ENCODE results near the gene MORC3. TPM values are rescaled to one million over a fixed set of nuclear protein-coding genes. Genes with fewer than 3 reads are reported as not detected.

The MORC3 gene
- total and polyA plus RNA-seq, 4 donors, result 3.9 to 44.1 (median 14.1) TPM

- 3% methylated on average over 8 of the region's 8 CpGs for WGBS
- DNase-seq (ENCODE audit: low spot score), result peak; percentile 46
- no peaks in the 10 kb centered on the region for H3K27me3 ChIP-seq (ENCODE audit: control insufficient read depth in 4 of 4, insufficient read depth in 4 of 4, low read length in 3 of 4)
- H3K4me3 ChIP-seq (ENCODE audit: low read depth in 1 of 3, low read length in 3 of 3), result peak overlapping the region; percentile 78 to 97 (median 93)
- peaks cover 5 to 31% (median 27%) of the 10 kb centered on the region in 4 donors for H3K4me1 ChIP-seq (ENCODE audit: control insufficient read depth in 4 of 4, insufficient read depth in 4 of 4, low read length in 3 of 4)
- no peaks in the 10 kb centered on the region for H3K9me3 ChIP-seq (ENCODE audit: control insufficient read depth in 4 of 4, low read length in 3 of 4)
- peak overlapping the region; percentile 96 to 97 for H3K27ac ChIP-seq (ENCODE audit: low read depth in 1 of 2, low read length in 2 of 2)
- no peak for TF ChIP-seq REST (IDR thresholded peaks at IDR 0.05)
- TF ChIP-seq HNF4A (conservative IDR thresholded peaks at IDR 0.05), result peak in 1 of 2 donors; percentile 39
- TF ChIP-seq YY1 (IDR thresholded peaks at IDR 0.05), result no peak
- no peak for TF ChIP-seq FOXA1 (IDR thresholded peaks at IDR 0.05)
- TF ChIP-seq GABPA (IDR thresholded peaks at IDR 0.05 in 1 of 2, conservative IDR thresholded peaks at IDR 0.05 in 1 of 2), result peak in 1 of 2 donors; percentile 15
- H3K36me3 ChIP-seq (ENCODE audit: control insufficient read depth in 4 of 4, insufficient read depth in 3 of 4, low read depth in 1 of 4, low read length in 3 of 4), result no peaks in the 10 kb centered on the region
- H3K9ac ChIP-seq (ENCODE audit: low read depth in 1 of 2, low read length in 2 of 2), result peak overlapping the region; percentile 53 to 67
Measured at GRCh38 chr21:36321325-36322082, 1.5 kb downstream of the MORC3 start.

- TF ChIP-seq RAD21 (IDR thresholded peaks at IDR 0.05) (no peak), NR2F2 (IDR thresholded peaks at IDR 0.05) (no peak), GABPA (IDR thresholded peaks at IDR 0.05 in 1 of 2, conservative IDR thresholded peaks at IDR 0.05 in 1 of 2) (no peak), FOXA2 (IDR thresholded peaks at IDR 0.05) (no peak)
- H3K4me3 ChIP-seq (ENCODE audit: low read depth in 1 of 3, low read length in 3 of 3), result peak overlapping the region in 2 of 3 donors; percentile 93 to 97
- no peaks in the 10 kb centered on the region for H3K36me3 ChIP-seq (ENCODE audit: control insufficient read depth in 4 of 4, insufficient read depth in 3 of 4, low read depth in 1 of 4, low read length in 3 of 4)
- H3K9me3 ChIP-seq (ENCODE audit: control insufficient read depth in 4 of 4, low read length in 3 of 4), result no peaks in the 10 kb centered on the region
- peaks cover 5 to 31% (median 27%) of the 10 kb centered on the region in 4 donors for H3K4me1 ChIP-seq (ENCODE audit: control insufficient read depth in 4 of 4, insufficient read depth in 4 of 4, low read length in 3 of 4)
- WGBS, result 47% methylated on average over 2 of the region's 2 CpGs
- H3K9ac ChIP-seq (ENCODE audit: low read depth in 1 of 2, low read length in 2 of 2), result peak overlapping the region; percentile 40 to 53
- no peaks in the 10 kb centered on the region for H3K27me3 ChIP-seq (ENCODE audit: control insufficient read depth in 4 of 4, insufficient read depth in 4 of 4, low read length in 3 of 4)
- DNase-seq (ENCODE audit: low spot score), result no peak
- H3K27ac ChIP-seq (ENCODE audit: low read depth in 1 of 2, low read length in 2 of 2), result peak overlapping the region; percentile 49 to 97
Measured at GRCh38 chr21:36322083-36322424, 2.1 kb downstream of the MORC3 start.

- Histone ChIP-seq H3K27ac (ENCODE audit: low read depth in 1 of 2, low read length in 2 of 2) (peak overlapping the region in 1 of 2 donors; percentile 47), H3K4me1 (ENCODE audit: control insufficient read depth in 4 of 4, insufficient read depth in 4 of 4, low read length in 3 of 4) (peaks cover 9 to 36% (median 27%) of the 10 kb centered on the region in 4 donors), H3K9ac (ENCODE audit: low read depth in 1 of 2, low read length in 2 of 2) (no peak overlapping the region), H3K27me3 (ENCODE audit: control insufficient read depth in 4 of 4, insufficient read depth in 4 of 4, low read length in 3 of 4) (no peaks in the 10 kb centered on the region), H3K4me3 (ENCODE audit: low read depth in 1 of 3, low read length in 3 of 3) (no peak overlapping the region), H3K9me3 (ENCODE audit: control insufficient read depth in 4 of 4, low read length in 3 of 4) (no peaks in the 10 kb centered on the region), H3K36me3 (ENCODE audit: control insufficient read depth in 4 of 4, insufficient read depth in 3 of 4, low read depth in 1 of 4, low read length in 3 of 4) (no peaks in the 10 kb centered on the region)
- TF ChIP-seq GABPA (IDR thresholded peaks at IDR 0.05 in 1 of 2, conservative IDR thresholded peaks at IDR 0.05 in 1 of 2) (no peak), MAX (IDR thresholded peaks at IDR 0.05) (no peak)
- WGBS, result 57% methylated on average over 3 of the region's 3 CpGs
- DNase-seq (ENCODE audit: low spot score), result no peak
Measured at GRCh38 chr21:36323032-36323431, 3.0 kb downstream of the MORC3 start.
